AG04450 (cell line): ENCODE results near the gene PLET1. TPM values are rescaled to one million over a fixed set of nuclear protein-coding genes. Genes with fewer than 3 reads are reported as not detected.

ENCODE experiments used
- CTCF ChIA-PET: fragments of 300-600, 350-600 bp; formaldehyde crosslinking; extraction: SDS; loops from one replicate; lab custom pipeline; 2022; ENCODE audit warnings: antibody characterized with exemption, inconsistent platforms; lab: Charles Lee
- POLR2A ChIA-PET: fragments of 350-600 bp; formaldehyde crosslinking; extraction: SDS; loops from one replicate; lab custom pipeline; 2021; ENCODE audit warnings: antibody characterized with exemption, inconsistent platforms; lab: Yijun Ruan, JAX
- DNase-seq: peaks from one replicate; pipeline ENCODE4 v3.0.0-alpha.2; 2011; ENCODE audit warnings: low read depth, low spot score
- H3K27ac ChIP-seq: one replicate; pipeline ENCODE4 v1.5.1; 2012; ENCODE audit warnings: low read depth, low read length, control low read depth
- H3K27me3 ChIP-seq: one replicate; pipeline ENCODE4 v1.6.0; 2012; ENCODE audit warnings: low read length; ENCODE audit not compliant: control insufficient read depth, insufficient read depth
- H3K4me3 ChIP-seq: 2 replicates; pipeline ENCODE4 v1.5.1; 2011; ENCODE audit warnings: mild to moderate bottlenecking, low read depth, low read length, control low read depth
- H3K9me3 ChIP-seq: 2 replicates; pipeline ENCODE4 v1.5.1; 2012; ENCODE audit warnings: low read length; ENCODE audit not compliant: control insufficient read depth, insufficient read depth
- CTCF ChIP-seq: IDR thresholded peaks from 2 replicates; pipeline ENCODE4 v1.5.1; 2011; ENCODE audit warnings: low read depth, low read length, control low read depth, inconsistent platforms
- polyA plus RNA-seq: library from polyadenylated mRNA; depleted of rRNA; stranded (reverse); fragments of >200 nt; gene quantifications from 2 replicates; pipeline ENCODE4 v1.2.3, GENCODE V29; 2011

The PLET1 gene
- polyA plus RNA-seq, 1 experiment = not detected

- Histone ChIP-seq H3K27ac (no peak overlapping the region), H3K27me3 (no peaks in the 10 kb centered on the region), H3K9me3 (no peaks in the 10 kb centered on the region), H3K4me3 (no peak overlapping the region)
- no peak for TF ChIP-seq CTCF
- CTCF ChIA-PET = interaction anchor here (1.0 kb wide), 1 partner anchor 24 kb away, joined by 3 read pairs; no protein-coding TSS in a partner anchor
- POLR2A ChIA-PET = no interaction called here
- DNase-seq = no peak
Observed at GRCh38 chr11:112304914-112305313, 44.3 kb upstream of the PLET1 start.

GRCh38 chr11:112303616-112304015 is 43.0 kb upstream of the PLET1 start:
- ChIA-PET CTCF (interaction anchor here (0.8 to 1.2 kb wide), 4 partner anchors 15 to 986 kb away, joined by 3 to 4 read pairs (median 4); no protein-coding TSS in a partner anchor), POLR2A (interaction anchor here (1.8 kb wide), 1 partner anchor 62 kb away, joined by 7 read pairs; no protein-coding TSS in a partner anchor)
- TF ChIP-seq CTCF = no peak
- Histone ChIP-seq H3K9me3 (no peaks in the 10 kb centered on the region), H3K27ac (no peak overlapping the region), H3K4me3 (no peak overlapping the region), H3K27me3 (no peaks in the 10 kb centered on the region)
- DNase-seq = no peak

DNA sequence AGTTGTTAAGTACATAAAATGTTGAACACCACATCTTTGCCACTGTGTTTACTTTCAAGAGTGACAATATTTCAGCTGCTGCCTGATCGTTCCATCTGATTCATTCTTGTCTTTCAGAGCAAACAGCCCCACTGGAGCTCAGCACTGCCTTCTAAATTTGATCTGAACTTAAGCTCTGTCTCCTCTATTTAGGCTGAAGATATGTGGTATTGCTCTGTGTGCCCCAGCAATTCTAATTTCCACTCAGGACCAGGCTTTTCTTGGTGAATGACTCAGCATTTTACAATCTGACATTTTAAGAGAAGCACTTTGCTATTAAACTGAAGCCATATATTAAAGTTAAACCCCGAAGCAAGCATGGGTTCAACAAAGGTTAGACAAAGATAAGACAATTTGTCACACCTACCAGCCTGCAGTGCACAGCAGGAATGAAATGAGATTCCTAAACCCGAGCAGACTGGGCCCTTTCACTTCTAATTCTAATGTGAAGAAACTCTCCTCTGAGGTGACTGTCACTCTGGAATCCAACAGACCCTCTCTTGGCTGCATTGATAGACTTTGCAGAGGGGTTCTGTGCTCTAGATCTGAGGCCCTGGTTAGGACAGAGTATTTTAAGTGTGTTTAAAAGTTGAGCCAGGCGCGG is 41.7 kb upstream of the PLET1 start:
- Histone ChIP-seq H3K9me3 (no peaks in the 10 kb centered on the region), H3K27ac (peak overlapping the region; percentile 57), H3K4me3 (no peak overlapping the region), H3K27me3 (no peaks in the 10 kb centered on the region)
- DNase-seq = no peak
- ChIA-PET POLR2A (interaction anchor here (1.8 kb wide), 1 partner anchor 63 kb away, joined by 7 read pairs; no protein-coding TSS in a partner anchor), CTCF (interaction anchor here (0.6 to 2.0 kb wide), 7 partner anchors 17 to 988 kb away, joined by 3 to 6 read pairs (median 3); no protein-coding TSS in a partner anchor)
- TF ChIP-seq CTCF = no peak

DNA sequence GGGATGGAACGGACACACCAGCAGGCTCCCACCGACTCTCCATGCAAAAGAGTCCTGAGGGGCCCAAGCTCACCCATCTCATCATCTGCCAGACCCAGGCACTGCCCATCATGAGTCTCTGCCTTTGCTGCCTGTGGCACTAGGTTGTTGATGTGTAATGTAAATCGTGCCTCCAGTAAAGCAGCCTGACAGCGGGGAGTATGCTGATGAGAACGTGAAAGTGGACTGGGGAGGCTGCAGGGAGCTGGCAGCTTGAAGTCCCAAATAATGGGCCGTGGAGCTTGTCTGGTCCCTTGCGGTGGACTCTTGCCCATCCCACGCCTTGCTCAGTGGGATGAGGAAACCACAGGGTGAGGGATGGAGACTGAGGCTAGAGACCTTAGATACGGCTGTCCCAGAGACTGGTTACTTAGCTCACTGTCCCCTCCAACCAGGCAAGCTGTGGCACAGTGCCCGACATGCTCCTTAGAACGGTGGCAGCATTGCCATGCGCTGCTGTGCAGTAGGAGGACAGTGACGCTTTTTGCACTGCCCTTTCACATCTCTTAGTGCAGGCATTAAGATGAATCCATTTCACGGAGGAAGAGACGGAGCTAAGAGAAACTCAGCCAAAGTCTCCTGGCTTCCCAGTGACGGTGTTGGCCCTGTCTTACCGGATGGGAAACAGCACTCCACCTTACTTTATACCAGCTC is 39.6 kb upstream of the PLET1 start:
- Histone ChIP-seq H3K27me3 (no peaks in the 10 kb centered on the region), H3K9me3 (no peaks in the 10 kb centered on the region), H3K4me3 (no peak overlapping the region), H3K27ac (no peak overlapping the region)
- ChIA-PET CTCF (interaction anchor here (0.8 to 2.0 kb wide), 6 partner anchors 20 to 990 kb away, joined by 3 to 10 read pairs (median 5); no protein-coding TSS in a partner anchor), POLR2A (interaction anchor here (0.7 kb wide), 1 partner anchor 21 kb away, joined by 3 read pairs; no protein-coding TSS in a partner anchor)
- no peak for TF ChIP-seq CTCF
- DNase-seq = no peak

GRCh38 chr11:112298535-112298934 is 37.9 kb upstream of the PLET1 start:
- Histone ChIP-seq H3K4me3 (no peak overlapping the region), H3K27ac (no peak overlapping the region), H3K27me3 (no peaks in the 10 kb centered on the region), H3K9me3 (no peaks in the 10 kb centered on the region)
- CTCF ChIA-PET = no interaction called here
- POLR2A ChIA-PET = no interaction called here
- TF ChIP-seq CTCF = no peak
- no peak for DNase-seq
